NCI-H748 (cell line): ENCODE measurements around the gene CEP131.
A peak's percentile ranks its signal among the peaks of the same experiment; 100 is the strongest.

ENCODE experiments used
- DNase-seq: peaks from one replicate; lab custom pipeline; 2025; ENCODE audit not compliant: unreplicated experiment; lab: John Stamatoyannopoulos, UW

Gene CEP131

DNA sequence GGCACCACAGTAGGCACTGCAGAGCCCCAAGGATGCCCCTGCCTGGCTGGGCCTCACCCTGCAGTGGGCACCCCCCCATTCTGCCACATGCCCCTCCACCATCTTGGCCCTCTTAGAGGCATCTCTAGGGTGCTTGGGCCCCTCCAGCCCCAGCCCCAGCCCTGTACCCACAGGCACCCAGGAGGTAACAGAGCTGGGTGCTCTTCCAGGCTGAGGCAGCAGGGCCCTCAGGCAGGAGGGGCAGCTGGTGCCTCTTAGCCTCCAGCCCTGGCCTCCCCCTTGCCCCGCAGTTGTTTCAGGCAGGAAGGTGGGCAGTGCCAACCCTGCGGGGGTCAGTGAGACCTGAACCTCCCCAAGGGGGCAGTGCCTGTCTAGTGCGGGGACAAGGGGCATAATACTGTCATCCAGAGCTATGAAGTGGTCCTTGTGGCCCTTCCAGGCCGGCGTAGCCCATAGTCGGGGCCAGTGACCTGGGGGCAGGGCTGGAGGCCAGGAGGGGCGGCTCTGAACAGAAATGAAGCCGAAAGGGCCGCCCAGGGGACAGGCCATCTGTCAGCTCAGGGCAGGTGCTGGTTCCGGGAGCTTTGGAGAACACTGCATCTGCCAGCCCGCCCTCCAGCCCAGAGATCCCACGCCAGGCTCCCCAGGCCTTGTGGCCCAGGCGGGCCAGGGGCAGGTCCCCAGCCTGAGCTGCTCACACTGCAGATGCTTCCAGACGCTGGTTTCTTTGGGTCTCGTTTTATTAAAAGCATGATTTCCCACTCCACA is 51.9 kb downstream of the CEP131 start:
- DNase-seq, result no peak

- no peak for DNase-seq
Measured at GRCh38 chr17:81169870-81170309, 52.9 kb downstream of the CEP131 start.

GRCh38 chr17:81167638-81168037 is 55.1 kb downstream of the CEP131 start:
- no peak for DNase-seq

GRCh38 chr17:81167194-81167524 is 55.6 kb downstream of the CEP131 start:
- no peak for DNase-seq

GRCh38 chr17:81166033-81166492 is 56.7 kb downstream of the CEP131 start, which contains the start of gene AATK:
AATK (minus strand) TSS chr17:81166221; CDS start chr17:81165992, 229 bp downstream.
- DNase-seq, result peak; percentile 44

- peak; percentile 44 for DNase-seq
Measured at GRCh38 chr17:81165246-81166032, 57.3 kb downstream of the CEP131 start, which contains the start of gene PVALEF. PVALEF (plus strand) TSS chr17:81165507; CDS start chr17:81181227, 15,720 bp downstream.

DNA sequence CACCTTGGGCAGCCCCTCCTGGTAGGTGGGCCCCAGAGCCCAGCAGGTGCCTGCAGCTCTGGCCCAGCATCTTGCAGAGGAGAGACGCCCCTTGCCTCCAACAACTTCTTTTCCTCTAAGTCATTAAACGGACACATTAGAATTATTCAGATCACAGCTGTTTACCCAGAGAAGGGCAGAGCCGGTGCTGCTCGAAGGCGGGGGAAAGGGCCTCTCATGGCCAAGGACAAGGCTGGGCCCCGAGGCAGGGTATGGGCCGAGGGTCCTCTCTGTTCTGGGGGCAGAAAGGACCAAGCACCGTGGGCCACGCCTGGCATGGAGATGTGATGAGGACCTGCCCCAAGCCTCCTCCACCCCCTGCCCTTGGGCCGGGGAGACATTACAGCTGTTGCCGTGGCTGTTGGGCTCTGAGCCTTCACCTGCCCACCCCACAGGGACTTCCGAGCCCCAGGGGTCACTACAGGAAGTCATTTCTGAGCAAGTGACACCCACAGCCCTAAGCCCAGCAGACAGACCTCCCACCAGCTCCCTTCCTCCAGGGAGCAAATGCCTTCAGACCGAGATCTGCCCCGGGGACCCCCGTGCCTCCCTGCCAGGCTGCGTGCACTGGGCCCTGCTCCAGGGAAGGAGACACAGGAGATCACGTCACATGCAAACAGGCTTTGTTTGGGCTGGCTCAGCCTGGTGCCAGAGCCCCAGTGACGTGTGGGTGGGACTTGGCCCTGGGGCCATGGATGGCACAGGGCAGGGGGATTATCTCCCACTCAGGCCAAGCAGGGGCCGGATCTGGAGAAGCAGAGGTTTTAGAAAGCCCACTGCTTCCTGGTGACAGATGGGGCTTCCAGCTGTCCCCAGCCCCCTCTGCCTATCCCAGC is 58.2 kb downstream of the CEP131 start:
- DNase-seq, result no peak

DNA sequence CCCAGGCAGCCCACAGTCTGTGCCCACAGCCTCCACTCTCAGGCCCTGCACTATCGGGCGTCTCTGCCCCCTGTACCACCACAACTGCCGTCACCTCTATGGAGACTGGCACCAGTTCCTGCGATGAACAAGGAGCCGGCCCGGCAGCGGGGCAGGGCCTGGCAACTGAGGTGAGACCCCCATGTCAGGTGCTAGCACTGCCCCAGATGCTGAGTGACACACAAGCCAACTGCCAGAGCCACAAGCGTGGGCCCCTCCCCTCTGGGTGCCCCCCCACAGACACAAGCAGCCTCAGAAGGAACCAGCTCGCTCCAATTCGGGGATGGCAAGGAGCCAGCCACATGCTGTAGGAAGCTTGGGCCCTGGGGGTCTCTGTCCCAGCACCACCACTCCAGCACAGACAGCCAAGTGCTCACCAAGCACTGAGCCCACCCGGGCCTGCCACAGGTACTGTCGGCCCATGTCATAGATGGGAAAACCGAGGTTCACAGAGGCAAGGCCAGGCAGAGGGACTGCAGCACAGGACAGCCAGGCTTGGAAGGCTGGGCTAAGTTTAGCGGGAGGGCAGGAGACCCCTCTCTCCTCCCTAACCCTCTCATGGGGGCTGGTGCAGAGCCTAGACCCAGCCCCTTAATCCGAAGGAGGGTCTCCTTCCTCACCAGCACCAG is 58.9 kb downstream of the CEP131 start:
- DNase-seq, result no peak

GRCh38 chr17:81163051-81163695 is 59.6 kb downstream of the CEP131 start:
- DNase-seq, result no peak

DNA sequence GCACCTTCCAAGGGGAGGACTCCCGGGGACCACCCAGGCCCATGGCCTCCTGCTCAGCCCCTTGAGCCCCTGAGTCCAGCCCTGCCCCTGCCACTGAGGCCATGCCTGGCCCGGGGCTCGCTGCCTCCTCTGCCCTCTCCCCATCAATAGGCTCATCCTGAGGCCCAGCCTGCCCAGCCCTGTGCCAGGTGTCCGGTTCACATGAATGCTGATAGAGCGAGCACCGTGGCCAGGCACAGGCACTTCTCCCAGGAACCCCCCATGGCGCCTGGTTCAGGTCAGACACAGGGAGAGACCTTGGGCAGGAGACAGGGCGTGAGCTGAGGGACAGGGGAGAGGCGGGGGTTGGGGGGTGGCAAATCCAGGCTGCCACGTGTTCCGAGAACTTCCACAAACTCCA is 60.3 kb downstream of the CEP131 start:
- DNase-seq, result no peak

DNA sequence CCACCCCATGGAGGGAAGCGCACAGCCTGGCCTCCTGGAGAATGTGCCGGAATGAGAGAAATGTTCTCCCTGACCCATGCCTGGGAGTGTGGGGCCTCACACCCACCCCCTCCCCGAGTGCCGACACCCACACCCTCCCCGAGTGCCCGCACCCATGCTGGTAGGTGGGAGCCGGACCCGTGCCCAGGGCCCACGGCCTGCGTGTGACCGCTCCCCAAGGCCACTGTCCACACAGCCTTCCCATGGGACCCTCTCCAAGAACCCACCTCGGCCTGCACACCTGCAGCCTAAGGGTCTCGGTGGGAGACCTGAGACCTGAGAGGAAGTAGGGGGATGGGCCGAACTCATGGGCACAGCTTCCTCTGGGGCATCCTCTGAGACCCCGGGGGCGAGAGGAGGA is 60.8 kb downstream of the CEP131 start:
- no peak for DNase-seq

DNA sequence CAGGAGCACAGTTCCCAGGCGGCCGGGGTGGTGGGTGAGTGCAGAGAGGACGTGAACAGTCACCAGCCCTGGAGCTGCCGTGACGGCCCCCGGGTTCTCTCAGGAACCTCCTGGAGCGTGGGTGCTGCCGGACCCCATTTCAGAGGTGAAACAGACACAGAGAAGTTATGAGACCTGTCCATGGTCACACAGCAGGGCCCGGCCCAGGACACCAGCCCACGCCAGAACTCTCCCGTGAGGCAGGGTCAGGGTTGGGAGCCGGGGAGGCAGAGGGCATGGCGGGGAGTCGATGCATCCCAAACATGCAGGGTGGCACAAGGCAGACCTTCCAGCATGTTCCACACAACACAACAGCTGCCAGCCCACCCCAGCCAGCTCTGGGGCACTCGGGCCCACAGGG is 61.2 kb downstream of the CEP131 start:
- DNase-seq, result no peak

DNA sequence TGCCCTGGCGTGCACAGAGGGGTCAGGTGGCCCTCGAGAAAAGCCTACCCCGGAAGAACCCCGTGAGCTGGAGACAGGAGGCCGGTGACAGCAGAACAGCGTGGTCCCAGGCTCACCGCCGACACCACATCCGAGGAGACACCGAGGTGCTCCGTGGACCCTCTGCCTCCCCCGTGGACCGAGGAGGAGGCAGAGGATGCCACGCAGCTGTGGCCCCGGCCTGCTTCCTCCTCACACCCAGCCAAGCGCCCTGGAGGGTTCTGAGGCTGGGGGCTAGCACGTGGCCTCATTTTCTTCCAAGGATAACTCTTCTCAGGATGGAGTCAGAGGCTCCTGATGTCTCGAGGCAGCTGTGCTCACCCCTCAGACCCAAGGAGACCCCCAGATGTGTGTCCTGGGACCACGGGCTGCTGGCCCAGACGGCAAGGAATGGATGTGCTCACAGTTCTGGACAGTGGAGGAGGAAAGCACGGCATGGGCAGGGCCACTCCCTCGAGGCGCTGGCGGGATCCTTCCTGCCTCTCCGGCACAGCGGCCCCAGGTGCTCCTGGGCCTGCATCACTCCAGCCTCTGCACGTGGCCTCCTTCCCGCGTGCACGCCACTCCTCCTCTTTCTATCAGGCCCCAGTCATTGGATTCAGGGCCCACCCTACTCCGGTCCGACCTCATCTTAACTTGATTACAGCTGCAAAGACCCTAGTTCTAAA is 61.9 kb downstream of the CEP131 start:
- peak; percentile 19 for DNase-seq

GRCh38 chr17:81160306-81160705 is 62.5 kb downstream of the CEP131 start:
- DNase-seq, result no peak

GRCh38 chr17:81159611-81160265 is 63.0 kb downstream of the CEP131 start:
- no peak for DNase-seq

DNA sequence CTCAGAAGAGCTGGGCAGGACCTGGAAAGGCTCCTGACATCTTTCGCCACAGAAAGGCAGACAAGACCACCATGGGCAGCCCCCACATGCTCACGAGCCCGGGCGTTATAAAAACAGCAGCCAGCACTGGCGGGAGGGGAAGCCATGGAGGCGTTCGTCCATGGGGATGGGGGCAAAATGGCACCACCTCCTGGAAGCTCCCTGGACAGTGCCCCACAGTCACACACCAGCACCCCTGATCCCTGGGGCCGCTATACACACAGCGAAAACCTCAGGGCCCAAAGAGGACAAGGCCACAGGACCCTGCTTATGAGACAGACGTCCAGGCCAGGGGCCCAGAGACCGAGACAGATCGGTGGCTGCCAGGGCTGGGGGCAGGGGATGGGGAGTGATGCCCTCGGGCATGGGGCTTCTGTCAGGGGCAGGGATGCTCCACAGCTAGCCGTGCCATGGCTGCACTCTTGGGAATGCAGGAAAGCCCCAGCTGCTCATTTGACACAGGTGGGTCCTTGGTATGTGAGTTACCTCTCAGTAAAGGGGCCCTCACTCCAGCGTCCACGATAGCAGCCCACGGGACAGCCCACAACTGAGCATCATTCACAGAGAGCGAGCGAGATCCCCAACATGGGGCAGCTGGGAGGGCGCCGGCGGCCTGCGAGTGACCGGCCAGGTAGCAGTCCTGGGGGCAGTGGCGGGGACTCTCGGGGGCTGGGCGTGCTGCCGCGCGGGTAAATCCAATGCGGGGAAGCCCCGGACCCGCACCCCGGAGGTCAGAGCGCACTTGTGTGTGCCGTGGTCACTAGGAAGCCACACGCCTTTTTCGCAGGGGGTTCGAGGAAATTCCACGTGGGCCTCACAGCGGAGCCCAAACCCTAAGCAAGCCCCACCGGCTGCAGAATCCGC is 63.8 kb downstream of the CEP131 start:
- no peak for DNase-seq

DNA sequence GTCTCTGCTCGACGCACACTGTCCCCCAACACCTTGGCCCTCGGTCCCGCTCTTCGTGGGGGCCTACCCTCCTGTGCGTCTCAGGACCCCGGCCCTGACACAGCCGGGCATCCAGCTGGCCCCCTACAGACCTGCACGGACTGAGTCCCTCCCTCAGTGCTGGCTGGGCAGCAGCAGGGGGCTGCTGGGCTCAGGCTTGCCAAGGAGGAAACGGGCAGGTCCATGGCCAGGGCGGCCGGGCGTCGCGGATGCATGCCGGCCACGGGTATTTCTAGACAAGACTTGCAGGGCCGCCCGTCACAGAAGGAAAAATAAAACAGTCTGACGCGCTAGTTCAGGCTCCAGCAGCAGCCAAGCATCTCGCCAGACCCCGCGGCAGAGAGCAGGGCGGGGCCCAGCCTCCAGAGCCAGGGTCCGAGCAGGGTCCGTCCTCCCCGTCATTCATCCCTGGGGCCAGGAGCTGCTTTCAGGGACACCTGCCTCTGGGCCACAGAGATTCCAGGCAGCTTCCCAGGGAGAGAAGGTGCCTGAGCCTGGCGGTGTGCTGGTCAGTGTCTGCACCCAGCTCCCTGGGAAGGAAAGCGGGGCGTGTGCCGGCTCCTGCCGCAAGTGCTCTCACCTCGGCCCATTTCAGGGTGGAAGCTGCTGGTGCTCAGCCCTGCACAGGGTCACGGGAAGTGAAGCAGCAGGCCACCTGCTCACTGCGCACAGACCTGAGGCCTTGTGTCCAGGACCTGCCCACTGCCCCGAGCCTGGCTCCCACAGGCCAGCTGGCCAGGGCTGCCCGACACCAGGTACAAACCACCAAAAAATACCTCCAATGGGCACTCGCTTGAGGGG is 64.7 kb downstream of the CEP131 start:
- DNase-seq, result no peak
